HG02973 (cell line): ENCODE measurements around the gene ZNF444.
"Not testable (repeated sequence)": the region's sequence is repeated elsewhere in the genome, so short reads cannot be mapped to it uniquely, and the experiment has no call there.

Experiments
- ATAC-seq: cut with Tn5 transposase; IDR thresholded peaks from one replicate; pipeline ENCODE4 v1.9.1; 2021; ENCODE audit warnings: moderate library complexity; ENCODE audit not compliant: unreplicated experiment

ZNF444 gene

GRCh38 chr19:56175861-56176307 lies 34.8 kb downstream of the ZNF444 start, which contains the start of gene GALP:
Gene GALP (plus strand): TSS chr19:56176008. CDS start chr19:56177109, 1,101 bp downstream.
- not testable (repeated sequence) for ATAC-seq

- not testable (repeated sequence) for ATAC-seq
Measured at GRCh38 chr19:56176310-56176709, 35.2 kb downstream of the ZNF444 start.

- ATAC-seq, result no peak
Measured at GRCh38 chr19:56176881-56177280, 35.8 kb downstream of the ZNF444 start.

GRCh38 chr19:56177564-56178243 lies 36.6 kb downstream of the ZNF444 start:
- no peak for ATAC-seq

GRCh38 chr19:56189785-56190184 lies 48.7 kb downstream of the ZNF444 start:
- ATAC-seq, result no peak

GRCh38 chr19:56191115-56191514 lies 50.0 kb downstream of the ZNF444 start:
- no peak for ATAC-seq

- no peak for ATAC-seq
Measured at GRCh38 chr19:56191711-56192110, 50.6 kb downstream of the ZNF444 start.

- no peak for ATAC-seq
Measured at GRCh38 chr19:56193981-56194640, 53.0 kb downstream of the ZNF444 start.

- not testable (repeated sequence) for ATAC-seq
Measured at GRCh38 chr19:56197646-56198045, 56.6 kb downstream of the ZNF444 start, which contains the start of gene ZSCAN5B. Gene ZSCAN5B (minus strand): TSS chr19:56197783. CDS start chr19:56193052, 4,731 bp downstream.

- ATAC-seq, result no peak
Measured at GRCh38 chr19:56199687-56200086, 58.6 kb downstream of the ZNF444 start.

- ATAC-seq, result no peak
Measured at GRCh38 chr19:56201973-56202372, 60.9 kb downstream of the ZNF444 start, which contains the start of gene ZSCAN5C. Gene ZSCAN5C (plus strand): TSS chr19:56202273. CDS start chr19:56205914, 3,641 bp downstream.

- not testable (repeated sequence) for ATAC-seq
Measured at GRCh38 chr19:56207581-56207980, 66.5 kb downstream of the ZNF444 start.

- ATAC-seq, result no peak
Measured at GRCh38 chr19:56209091-56209490, 68.0 kb downstream of the ZNF444 start.

GRCh38 chr19:56210036-56210435 lies 68.9 kb downstream of the ZNF444 start:
- not testable (repeated sequence) for ATAC-seq
